Lower leg skin (tissue), 4 donors: ENCODE measurements around the gene HMBS. TPM values are rescaled to one million over a fixed set of nuclear protein-coding genes. Genes with fewer than 3 reads are reported as not detected.
A peak's percentile ranks its signal among the peaks of the same experiment; 100 is the strongest.

ENCODE experiments used
- DNase-seq, 2 donors: peaks; one replicate each; pipeline ENCODE4 v3.0.0-alpha.2; 2019; ENCODE audit warnings: low spot score in 2 of 2
- H3K4me3 ChIP-seq: fragments of 200-600 bp; sonication (generic); 2 replicates; pipeline ENCODE4 v1.5.1; 2017; ENCODE audit warnings: mild to moderate bottlenecking, low read depth; ENCODE audit not compliant: poor library complexity, severe bottlenecking
- CTCF ChIP-seq, 3 donors: fragments of 450-650 bp; IDR thresholded peaks; one replicate each; pipeline ENCODE4 v1.5.1; 2016; ENCODE audit warnings: antibody characterized with exemption in 3 of 3, mild to moderate bottlenecking in 3 of 3, moderate library complexity in 2 of 3
- POLR2A ChIP-seq, 2 donors: fragments of 450-650 bp; IDR thresholded peaks; one replicate each; pipeline ENCODE4 v1.6.1; 2016 to 2017; ENCODE audit warnings: antibody characterized with exemption in 2 of 2, mild to moderate bottlenecking in 1 of 2, moderate library complexity in 1 of 2
- WGBS, 2 donors: methylation state at CpG; one replicate each; pipeline ENCODE4 v1.1.5; 2018; 5-methylcytosine and 5-hydroxymethylcytosine counted together
- intact Hi-C: fragments of 100-400 bp; cut with DNase I; formaldehyde crosslinking; loops from one replicate; pipeline ENCODE4 v1.15.0; 2023; ENCODE audit warnings: low total_unique reads
- total RNA-seq, 4 donors: library from RNA; depleted of rRNA; stranded (reverse); fragments of >200 nt; gene quantifications; one replicate each; pipeline ENCODE4 v1.1.0, GENCODE V29; 2016

Gene HMBS
- total RNA-seq, 4 donors from 2014 or later = 8.8 to 11.9 (median 11.1) TPM

GRCh38 chr11:119078675-119079420, 5.8 kb upstream of the HMBS start:
- DNase-seq = no peak
- intact Hi-C loops = no loop called here
- TF ChIP-seq CTCF (IDR thresholded peaks at IDR 0.05) (no peak), POLR2A (IDR thresholded peaks at IDR 0.05) (no peak)
- no peak overlapping the region for H3K4me3 ChIP-seq
- 90 to 94% methylated on average over 19 of the region's 19 CpGs for WGBS, 2 donors

GRCh38 chr11:119081682-119082260, 2.9 kb upstream of the HMBS start:
- intact Hi-C loops = no loop called here
- no peak for DNase-seq
- no peak overlapping the region for H3K4me3 ChIP-seq
- TF ChIP-seq POLR2A (IDR thresholded peaks at IDR 0.05) (no peak), CTCF (IDR thresholded peaks at IDR 0.05) (no peak)
- 68% methylated on average over 7 of the region's 7 CpGs for WGBS, 2 donors

- DNase-seq = peak in 1 of 2 donors; percentile 88
- TF ChIP-seq POLR2A (IDR thresholded peaks at IDR 0.05) = no peak
- TF ChIP-seq CTCF (IDR thresholded peaks at IDR 0.05) = no peak
- H3K4me3 ChIP-seq = peak overlapping the region; percentile 42
- WGBS, 2 donors = 0 to 1% methylated on average over 13 of the region's 13 CpGs
- intact Hi-C loops = no loop called here
Measured at GRCh38 chr11:119085437-119085847, 761 bp downstream of the HMBS start.

GRCh38 chr11:119087123-119087522, 2.4 kb downstream of the HMBS start:
- no peak overlapping the region for H3K4me3 ChIP-seq
- intact Hi-C loops = no loop called here
- TF ChIP-seq POLR2A (IDR thresholded peaks at IDR 0.05) (no peak), CTCF (IDR thresholded peaks at IDR 0.05) (no peak)
- WGBS, 2 donors = 86 to 87% methylated on average over 6 of the region's 6 CpGs
- no peak for DNase-seq

- H3K4me3 ChIP-seq = no peak overlapping the region
- 95 to 96% methylated on average over 2 of the region's 2 CpGs for WGBS, 2 donors
- TF ChIP-seq POLR2A (IDR thresholded peaks at IDR 0.05) (no peak), CTCF (IDR thresholded peaks at IDR 0.05) (no peak)
- intact Hi-C loops = no loop called here
- no peak for DNase-seq
Measured at GRCh38 chr11:119087747-119088241, 3.1 kb downstream of the HMBS start.
